HG02870 (cell line): ENCODE results near the gene RGS16.
A peak's percentile ranks its signal among the peaks of the same experiment; 100 is the strongest.
"Not testable (repeated sequence)": the region's sequence is repeated elsewhere in the genome, so short reads cannot be mapped to it uniquely, and the experiment has no call there.

Experiments used
- ATAC-seq: cut with Tn5 transposase; IDR thresholded peaks from one replicate; pipeline ENCODE4 v1.9.1; 2021; ENCODE audit warnings: mild to moderate bottlenecking, moderate library complexity; ENCODE audit not compliant: unreplicated experiment

Gene RGS16, protein sequence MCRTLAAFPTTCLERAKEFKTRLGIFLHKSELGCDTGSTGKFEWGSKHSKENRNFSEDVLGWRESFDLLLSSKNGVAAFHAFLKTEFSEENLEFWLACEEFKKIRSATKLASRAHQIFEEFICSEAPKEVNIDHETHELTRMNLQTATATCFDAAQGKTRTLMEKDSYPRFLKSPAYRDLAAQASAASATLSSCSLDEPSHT

DNA sequence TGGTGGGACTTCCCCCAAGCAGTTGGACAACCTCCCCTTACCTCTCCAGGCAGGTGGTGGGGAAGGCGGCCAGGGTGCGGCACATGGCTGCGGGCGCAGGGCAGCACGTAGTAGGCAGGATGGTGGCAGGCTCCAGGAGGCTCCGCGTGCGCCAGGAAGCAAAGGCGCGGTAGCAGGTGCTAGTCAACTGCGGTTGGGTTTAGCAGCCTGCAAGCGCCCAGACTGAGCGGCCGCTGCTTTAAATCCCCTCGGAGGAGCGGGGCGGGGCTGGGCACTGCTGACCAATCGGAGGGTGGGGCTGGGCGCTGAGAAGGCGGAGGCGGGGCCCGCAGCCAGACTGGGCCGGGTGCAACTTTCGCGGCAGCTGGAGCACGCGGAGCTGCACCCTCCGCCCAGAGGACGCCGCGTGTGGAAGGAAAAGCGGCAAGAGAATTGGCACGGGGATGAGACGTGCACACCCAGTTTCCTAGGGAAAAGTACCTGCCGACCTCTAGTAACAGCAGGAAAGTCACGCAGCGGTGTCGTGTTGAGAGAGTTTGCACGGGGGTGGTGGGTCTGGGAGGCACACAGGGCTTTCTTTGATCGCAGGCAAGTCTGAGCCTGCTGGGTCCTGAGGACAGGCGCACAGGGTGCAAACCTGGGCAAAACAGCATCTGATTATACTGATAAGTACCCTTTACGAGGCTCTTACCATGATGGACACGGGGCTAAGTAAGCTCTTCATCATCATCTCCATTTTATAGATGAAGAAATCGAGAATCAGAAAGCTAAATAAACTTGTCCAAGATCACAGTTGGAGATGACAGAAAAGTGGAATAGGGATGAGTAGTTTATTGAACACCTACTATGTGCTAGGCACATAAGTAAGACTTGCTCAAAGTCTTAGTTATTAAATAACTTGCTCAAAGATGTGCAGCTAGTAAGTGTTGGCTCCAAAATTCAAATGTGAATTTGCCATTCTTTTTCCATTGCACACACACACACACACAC is at the start of gene RGS16:
Gene RGS16 (minus strand): TSS at position 215 of the 990 bp plus-strand sequence. CDS start 130 bp downstream, at position 85.
- peak; percentile 89 for ATAC-seq

DNA sequence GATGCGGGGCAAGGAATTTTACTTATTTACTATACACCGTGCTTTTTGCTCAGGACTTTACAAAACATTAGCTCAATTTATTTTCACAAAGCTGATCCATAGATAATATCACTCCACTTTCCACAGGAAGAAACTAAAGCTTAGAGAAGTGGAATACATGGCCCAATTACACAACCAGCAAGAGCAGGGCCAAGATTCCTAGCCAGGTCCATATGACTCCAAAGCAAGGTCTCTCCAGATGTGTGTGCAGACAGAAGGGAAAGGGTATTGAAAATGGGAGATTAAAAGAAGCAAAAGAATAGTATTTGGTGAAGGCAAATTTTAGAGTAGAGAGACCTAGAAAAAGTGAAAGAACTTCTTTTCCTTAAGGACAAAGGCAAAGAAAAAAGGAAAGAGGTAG is 49.8 kb upstream of the RGS16 start:
- ATAC-seq, result no peak

DNA sequence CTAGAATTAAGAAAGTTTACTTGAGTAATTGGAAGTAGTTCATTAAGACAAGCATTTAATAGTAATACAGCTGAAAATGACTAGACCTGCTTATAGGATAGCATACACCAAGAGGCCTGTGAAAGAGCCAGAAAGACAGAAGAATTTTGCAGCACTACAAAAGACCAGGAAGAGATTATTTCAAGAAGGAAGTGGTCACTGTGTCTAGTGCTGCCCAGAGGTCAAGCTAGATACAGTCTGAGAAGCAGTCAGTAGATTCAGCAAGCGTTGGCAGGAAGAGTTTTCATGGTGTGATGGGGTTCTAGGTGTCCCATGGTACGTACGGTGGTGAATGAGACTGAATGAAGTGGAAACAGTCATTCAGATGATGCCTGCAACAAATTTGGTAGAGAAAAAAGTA is 48.7 kb upstream of the RGS16 start:
- no peak for ATAC-seq

DNA sequence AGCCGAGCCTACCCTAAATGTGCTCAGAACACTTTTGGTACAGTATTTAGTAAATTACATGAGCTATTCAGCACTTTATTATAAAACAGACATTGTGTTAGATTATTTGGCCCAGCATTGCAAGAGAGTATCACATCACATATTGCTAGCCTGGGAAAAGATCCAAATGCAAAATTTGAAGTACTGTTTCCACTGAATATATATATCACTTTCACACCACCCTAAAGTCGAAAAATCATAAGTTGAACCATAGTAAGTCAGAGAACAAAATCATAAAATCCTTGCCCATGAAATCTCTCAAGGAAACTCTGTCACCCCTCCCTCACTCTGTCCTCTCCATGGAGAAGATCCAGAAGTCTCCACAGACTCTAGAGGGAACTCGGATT is 47.1 kb upstream of the RGS16 start:
- no peak for ATAC-seq

DNA sequence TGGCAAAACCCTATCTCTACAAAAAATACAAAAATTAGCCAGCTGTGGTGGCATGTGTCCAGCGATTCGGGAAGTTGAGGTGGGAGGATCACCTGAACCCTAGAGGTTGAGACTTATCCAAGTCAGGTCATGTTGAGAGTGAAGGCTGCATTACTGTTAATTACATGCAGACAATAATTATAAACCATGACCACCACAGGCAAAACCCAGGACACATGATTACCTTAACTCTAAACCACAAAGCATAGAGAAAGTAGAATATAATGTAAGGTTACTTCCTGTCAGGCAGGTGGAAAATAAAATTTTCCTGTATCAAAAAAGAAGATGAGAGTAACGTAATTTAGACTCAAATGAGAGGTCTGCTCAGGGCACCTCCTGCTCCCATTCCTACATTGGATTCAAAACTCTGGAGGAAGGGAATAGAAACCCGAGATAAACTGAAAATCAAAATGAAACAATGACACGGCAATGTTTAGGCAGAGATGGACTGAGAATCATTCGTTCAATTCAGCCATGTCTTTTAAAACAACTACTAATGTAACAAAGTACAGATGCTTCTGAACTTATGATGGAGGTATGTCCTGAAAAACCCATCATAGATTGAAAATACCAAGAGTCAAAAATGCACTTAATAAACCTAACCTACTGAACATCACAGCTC is 46.6 kb upstream of the RGS16 start:
- no peak for ATAC-seq

DNA sequence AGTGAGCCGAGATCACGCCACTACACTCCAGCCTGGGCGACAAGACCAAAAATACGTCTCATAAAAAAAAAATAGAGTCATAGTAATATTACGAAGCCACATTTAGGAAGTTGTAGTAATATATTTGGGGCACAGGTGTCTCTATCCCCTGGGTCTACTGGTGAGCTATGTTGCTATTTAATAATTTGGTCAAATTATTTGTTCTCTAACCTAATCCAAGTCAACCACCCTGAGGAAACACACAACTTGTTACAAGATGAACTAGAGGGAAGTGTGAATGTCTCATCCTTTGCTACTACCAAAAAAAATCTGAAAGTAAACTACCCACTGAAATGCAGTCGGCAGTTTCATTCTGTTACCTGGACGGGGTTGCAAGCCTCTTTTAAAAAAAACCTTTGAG is 44.9 kb upstream of the RGS16 start:
- peak; percentile 44 for ATAC-seq

DNA sequence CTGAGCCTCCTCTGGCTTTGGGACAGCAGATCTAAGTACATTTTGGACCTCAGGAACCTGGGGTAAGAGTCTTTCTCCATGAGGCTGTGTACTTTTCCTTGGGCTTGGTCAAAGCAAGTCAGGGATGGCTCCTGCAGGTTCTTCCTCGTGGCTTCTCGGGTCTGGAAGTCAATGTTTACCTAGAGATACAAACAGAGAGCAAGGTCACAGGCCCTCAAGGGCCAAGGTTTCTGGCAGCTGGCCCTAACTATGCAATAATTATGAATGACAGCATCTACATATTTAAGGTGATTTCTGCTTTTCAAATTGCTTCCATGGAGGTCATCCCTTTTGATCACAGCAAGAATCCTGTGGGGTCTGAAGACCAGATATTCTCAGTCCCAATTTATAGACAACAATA is 42.5 kb upstream of the RGS16 start:
- no peak for ATAC-seq

DNA sequence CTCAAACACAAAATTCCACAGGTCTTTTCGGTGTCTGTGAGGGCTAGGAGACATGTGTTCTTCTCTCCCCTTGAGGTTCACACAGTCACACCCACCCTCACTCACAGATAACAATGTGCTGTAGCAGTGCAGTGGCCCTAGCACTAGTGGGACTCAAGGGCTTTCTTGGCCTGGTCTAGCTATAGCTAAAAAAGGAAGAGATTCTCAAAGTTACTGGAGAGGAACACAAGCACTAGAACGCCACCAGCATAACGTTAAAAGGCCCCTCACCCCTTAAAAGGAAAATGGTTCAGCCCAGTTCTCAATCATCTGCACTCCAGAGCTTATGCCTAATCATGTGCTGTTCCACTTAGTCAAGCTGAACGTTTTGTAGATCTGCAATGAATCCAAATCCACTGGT is 40.7 kb upstream of the RGS16 start:
- ATAC-seq, result no peak

DNA sequence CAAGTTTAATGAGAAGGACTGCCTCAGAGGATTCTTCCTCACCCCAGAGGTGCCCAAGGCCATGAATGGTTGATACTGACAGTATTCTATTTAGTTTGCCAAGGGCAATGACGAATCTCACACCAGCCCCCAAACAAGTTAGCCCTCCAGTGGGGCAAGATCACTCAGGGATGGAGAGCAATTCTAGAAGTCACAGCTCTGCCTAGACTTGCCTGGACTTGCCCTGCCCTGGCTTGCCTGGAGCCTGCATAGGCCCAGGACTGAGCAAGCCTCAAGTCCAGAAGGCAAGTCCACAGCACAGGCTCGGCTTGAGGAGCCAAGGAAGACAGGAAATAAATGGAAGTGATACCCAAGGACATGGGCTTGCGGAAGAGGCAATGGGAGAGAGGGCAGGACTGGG is 39.5 kb upstream of the RGS16 start:
- ATAC-seq, result no peak

DNA sequence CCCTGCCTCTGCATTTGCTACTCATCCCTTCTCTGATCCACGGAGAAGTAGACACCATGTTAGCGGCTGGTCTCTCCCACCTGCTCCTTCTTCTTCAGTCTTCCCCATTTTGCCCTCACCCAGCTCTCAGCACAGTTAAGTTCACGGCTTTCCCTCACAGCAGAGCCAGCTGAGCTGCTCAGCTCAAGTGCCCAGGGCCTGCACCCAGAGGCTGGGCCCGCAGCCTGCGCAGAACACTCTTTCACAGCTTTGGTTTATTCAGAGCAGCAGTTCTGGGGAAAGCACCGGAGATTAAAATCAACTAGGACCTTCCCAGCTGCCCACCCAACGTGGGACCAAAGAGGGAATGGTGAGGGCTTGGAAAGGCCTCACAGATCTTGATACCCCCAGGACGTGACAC is 38.3 kb upstream of the RGS16 start:
- ATAC-seq, result no peak

DNA sequence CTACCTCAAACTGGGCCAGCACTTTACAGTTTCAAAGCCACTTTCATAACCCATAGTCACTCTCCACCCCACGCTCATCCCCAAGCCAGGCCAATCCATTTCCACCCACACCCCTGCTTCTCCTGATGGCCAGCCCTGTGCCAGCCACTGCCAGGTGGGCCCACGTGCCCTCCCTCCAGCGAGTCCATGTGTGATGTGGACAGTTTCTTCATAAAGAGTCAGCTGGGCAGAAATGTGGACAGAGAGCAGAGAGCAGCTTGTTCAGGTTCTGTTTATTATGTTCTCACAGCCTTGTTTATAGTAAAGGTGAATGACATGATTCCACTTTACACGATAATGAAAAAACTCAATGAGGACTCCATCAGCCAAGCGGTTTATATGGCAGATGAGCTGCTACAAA is 37.4 kb upstream of the RGS16 start:
- no peak for ATAC-seq

DNA sequence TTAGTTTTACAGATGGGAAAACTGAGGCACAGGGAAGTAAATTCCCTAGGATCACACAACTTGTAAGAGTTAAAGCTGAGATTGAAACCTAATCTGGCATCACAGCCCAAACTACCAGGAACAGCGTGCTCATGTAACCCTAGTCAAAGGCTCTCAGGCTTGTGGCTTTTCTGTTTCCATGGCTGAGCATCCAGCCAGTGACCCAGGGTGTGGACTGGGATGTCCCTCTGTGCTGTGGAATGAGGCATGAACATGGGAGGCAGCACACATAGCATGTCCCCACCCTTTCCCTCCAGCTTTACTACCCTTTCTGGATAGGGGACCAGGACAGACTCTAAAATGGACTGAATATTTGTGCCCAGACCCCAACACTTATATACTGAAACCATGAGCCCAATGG is 35.1 kb upstream of the RGS16 start:
- no peak for ATAC-seq

DNA sequence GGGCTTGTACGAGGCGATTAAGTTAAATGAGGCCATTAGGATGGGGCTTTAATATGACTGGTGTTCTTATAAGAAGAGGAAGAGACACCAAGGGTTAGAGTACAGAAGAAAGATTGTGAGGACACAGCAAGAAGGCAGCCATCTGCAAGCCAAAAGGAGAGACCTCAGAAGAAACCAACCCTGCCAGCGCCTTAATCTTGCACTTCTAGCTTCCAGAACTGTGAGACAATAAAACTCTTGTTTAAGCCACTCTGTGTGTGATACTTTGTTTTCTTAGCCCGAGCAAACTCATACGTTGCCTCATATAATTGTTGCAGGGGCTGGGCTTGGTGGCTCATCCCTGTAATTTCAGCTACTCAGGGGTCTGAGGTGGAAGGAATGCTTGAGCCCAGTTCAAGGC is 33.6 kb upstream of the RGS16 start:
- ATAC-seq, result no peak

DNA sequence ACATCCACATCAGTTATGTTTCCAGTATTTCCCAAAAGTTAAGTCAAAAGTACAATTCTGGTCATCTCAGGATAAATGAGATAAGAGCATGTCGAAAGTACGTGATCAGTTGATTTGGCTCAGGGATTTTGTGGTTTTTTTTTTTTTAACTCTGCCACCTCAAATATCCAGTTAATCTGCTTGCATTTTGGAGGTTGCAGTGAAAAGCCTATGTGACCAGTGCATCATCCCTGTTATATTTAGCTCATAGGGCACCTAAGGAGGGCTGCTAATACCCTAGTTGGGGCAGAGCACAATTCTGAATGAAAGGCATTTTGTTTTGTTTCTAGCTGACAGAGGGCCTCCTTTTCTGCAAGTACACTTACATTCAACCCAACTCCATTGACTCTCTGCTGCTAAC is 31.7 kb upstream of the RGS16 start:
- no peak for ATAC-seq

DNA sequence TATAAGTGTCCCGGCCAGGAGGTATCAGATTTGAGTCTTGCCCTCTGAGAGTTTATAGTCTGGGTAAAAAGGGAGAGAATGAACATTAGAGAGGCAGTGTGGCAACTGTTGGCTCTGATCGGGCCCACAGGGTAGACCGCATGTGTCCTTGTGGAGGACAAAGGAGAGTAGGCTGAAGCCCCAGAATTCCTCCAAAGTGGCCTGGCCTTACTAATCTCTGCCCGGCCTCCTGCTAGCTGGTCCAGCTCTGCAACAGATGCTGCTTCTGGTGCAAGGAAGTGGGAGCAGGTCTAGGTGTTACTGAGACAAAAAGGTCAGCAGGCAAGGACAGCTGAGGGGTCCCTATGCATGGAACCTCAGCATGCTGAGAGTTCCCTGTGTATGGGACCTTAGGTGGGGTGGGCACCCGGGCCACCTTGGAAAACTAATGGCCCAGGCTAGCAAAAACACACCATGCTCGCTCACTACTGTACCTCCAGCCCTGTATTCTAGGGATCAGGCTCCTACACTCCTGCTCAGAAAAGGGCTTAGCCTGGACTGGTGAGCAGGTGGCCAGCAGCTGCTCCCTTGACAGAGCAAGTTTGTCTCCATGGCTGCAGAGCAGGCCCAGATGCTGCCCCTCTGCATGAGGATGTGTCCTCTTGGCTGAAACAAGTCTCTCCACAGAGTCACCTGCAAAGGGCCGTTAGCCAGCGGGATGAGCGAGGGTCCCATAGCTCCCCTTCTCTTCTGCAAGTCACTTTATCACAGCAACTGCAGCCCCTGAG is 30.3 kb upstream of the RGS16 start:
- no peak for ATAC-seq

DNA sequence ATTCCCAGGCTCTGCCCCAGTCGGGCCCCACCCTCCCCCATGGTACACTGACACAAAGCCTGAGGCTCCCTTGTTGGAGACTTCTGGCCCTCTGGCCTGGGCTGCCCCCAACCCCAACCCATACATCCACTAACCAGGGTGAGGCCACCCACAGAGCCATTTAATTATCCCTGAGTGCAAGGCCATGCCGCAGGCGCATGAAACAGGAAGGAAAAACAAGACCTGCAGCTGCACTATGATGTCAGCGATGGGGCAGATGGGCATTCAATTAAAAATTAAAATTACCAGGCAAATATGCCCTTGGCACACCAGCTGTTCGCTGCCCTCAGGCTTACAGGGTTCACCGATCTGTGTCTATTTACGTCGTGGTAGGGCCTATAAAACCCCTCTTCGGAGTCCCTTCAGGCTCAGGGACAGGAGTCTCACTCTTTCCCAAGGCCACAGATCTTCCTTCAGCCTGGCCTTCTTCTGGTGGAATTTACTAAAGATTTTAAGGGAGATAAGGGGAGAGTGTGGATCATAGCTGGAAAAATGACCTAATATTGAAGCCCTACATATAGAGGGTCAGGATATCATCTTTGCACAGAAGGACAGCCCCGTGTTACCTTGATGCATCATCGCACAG is 29.6 kb upstream of the RGS16 start:
- no peak for ATAC-seq

DNA sequence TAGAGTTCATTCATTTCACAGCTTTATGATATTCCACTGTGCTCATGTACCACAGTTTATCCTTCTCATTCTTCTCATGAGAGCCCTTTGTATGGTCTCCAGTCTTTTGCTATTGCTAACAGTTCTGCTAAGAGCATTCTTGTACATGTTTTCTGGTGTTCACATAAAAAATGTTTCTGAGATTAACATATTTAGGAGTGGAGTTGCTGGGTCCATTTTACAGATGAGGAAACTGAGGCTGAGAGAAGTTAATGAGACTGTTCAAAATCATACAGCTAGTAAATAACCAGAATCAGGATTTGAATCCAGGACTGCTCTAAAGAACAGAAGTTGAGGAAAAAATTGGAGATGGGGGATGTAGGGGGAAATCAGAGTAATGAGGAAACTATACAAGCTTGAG is 28.8 kb upstream of the RGS16 start:
- no peak for ATAC-seq

DNA sequence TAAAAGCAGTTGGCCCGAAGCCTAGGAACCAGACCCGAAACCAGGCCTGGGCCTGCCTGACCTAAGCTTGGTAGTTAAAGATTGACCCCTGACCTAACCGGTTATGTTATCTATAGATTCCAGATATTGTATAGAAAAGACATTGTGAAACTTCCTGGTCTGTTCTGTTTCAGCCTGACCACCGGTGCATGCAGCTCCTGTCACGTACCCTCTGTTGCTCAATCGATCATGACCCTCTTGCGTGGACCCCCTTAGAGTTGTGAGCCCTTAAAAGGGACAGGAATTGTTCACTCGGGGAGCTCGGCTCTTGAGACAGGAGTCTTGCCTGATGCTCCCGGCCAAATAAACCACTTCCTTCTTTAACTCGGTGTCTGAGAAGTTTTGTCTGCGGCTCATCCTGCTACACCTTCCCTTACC is 28.3 kb upstream of the RGS16 start:
- not testable (repeated sequence) for ATAC-seq

DNA sequence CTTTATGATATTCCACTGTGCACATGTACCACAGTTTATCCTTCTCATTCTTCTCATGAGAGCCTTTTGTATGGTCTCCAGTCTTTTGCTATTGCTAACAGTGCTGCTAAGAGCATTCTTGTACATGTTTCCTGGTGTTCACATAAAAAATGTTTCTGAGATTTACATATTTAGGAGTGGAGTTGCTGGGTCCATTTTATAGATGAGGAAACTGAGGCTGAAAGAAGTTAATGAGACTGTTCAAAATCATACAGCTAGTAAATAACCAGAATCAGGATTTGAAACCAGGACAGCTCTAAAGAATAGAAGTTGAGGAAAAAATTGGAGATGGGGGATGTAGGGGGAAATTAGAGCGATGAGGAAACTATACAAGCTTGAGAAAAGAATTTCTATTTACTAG is 27.8 kb upstream of the RGS16 start:
- ATAC-seq, result no peak

DNA sequence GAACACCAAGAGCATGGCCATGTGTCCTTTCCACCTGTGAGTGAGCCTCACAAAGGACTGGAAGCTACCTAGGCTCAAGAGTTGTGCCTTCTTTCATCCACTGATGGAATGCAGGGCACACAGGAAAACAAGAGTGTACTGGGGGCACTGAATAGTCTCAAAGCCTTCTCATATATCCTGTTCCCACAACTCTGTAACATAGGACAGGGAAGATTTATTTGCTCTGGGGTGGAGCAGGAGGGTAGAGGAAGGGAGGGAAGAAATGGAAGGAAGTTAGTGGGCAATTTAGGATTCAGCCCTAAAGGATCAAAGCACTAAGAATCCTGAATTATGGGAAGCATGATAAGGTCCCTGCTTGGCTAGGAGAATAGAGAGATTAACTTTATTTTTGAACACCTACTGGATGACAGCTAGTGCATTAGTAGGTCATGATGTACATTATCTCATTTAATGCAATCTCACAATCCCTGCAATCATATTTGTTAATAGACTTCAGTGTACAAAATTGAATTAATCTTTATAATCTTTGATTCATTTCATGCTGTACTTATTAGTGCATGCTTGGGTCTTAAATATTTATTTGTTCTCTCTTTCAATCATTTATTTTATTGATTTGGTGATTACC is 27.0 kb upstream of the RGS16 start:
- ATAC-seq, result no peak
